ENCODE measurements around the gene MLH3.

Gene MLH3

GRCh38 chr14:75066691-75067090, 15.4 kb upstream of the MLH3 start:
- DNase-seq: no peak

- no peak for DNase-seq
These were observed 12.9 kb upstream of the MLH3 start for GRCh38 chr14:75064205-75064567.

GRCh38 chr14:75063491-75064204, 12.4 kb upstream of the MLH3 start, which contains the start of gene ACYP1:
TSS of gene ACYP1 (minus strand) at chr14:75064024. CDS start at chr14:75063553, 471 bp downstream.
- DNase-seq: peak; percentile 98

GRCh38 chr14:75063013-75063412, 11.7 kb upstream of the MLH3 start:
- no peak for DNase-seq

- no peak for DNase-seq
These were observed 9.2 kb upstream of the MLH3 start for GRCh38 chr14:75060420-75060819.

GRCh38 chr14:75059642-75060041, 8.4 kb upstream of the MLH3 start:
- no peak for DNase-seq

- DNase-seq: no peak
These were observed 3.2 kb upstream of the MLH3 start for GRCh38 chr14:75054421-75054820.

GRCh38 chr14:75053396-75054291, 2.4 kb upstream of the MLH3 start:
- no peak for DNase-seq

- no peak for DNase-seq
These were observed 261 bp upstream of the MLH3 start for GRCh38 chr14:75051556-75051899.

- no peak for DNase-seq
These were observed 1.5 kb downstream of the MLH3 start for GRCh38 chr14:75049731-75050201.

- no peak for DNase-seq
These were observed 2.1 kb downstream of the MLH3 start for GRCh38 chr14:75049136-75049535.

- DNase-seq: no peak
These were observed 3.2 kb downstream of the MLH3 start for GRCh38 chr14:75048101-75048500.

GRCh38 chr14:75047506-75047905, 3.8 kb downstream of the MLH3 start:
- DNase-seq: no peak

- no peak for DNase-seq
These were observed 4.4 kb downstream of the MLH3 start for GRCh38 chr14:75046899-75047298.

GRCh38 chr14:75046275-75046674, 5.0 kb downstream of the MLH3 start:
- no peak for DNase-seq

- no peak for DNase-seq
These were observed 6.5 kb downstream of the MLH3 start for GRCh38 chr14:75044752-75045151.

GRCh38 chr14:75044322-75044721, 6.9 kb downstream of the MLH3 start:
- no peak for DNase-seq

GRCh38 chr14:75042035-75042434, 9.2 kb downstream of the MLH3 start:
- no peak for DNase-seq

- no peak for DNase-seq
These were observed 9.7 kb downstream of the MLH3 start for GRCh38 chr14:75041613-75042012.

- no peak for DNase-seq
These were observed 10.3 kb downstream of the MLH3 start for GRCh38 chr14:75040959-75041358.

GRCh38 chr14:75040507-75040906, 10.8 kb downstream of the MLH3 start:
- no peak for DNase-seq

- no peak for DNase-seq
These were observed 18.3 kb downstream of the MLH3 start for GRCh38 chr14:75032939-75033338.

GRCh38 chr14:75030147-75030546, 21.1 kb downstream of the MLH3 start:
- no peak for DNase-seq

GRCh38 chr14:75025876-75026275, 25.4 kb downstream of the MLH3 start:
- no peak for DNase-seq
